WTC11 (cell line): ENCODE data around the gene APRT. TPM values are rescaled to one million over a fixed set of nuclear protein-coding genes. Genes with fewer than 3 reads are reported as not detected.
A peak's percentile ranks its signal among the peaks of the same experiment; 100 is the strongest.

ENCODE experiments used
- ATAC-seq: fragments of 200-7000 bp; cut with Tn5 transposase; 2 replicates; pipeline ENCODE4 v1.10.0; 2021; ENCODE audit warnings: mild to moderate bottlenecking, moderate library complexity
- CTCF ChIA-PET: fragments of 300-600 bp; sonication (Branson Sonifier 250); formaldehyde crosslinking; loops from one replicate; lab custom pipeline; 2021; ENCODE audit warnings: antibody characterized with exemption; lab: Charles Lee
- POLR2A ChIA-PET: fragments of 350-600 bp; sonication (Branson Sonifier 250); formaldehyde crosslinking; loops from one replicate; lab custom pipeline; 2021; ENCODE audit warnings: antibody characterized with exemption; lab: Charles Lee
- DNase-seq: peaks from one replicate; pipeline ENCODE4 v3.0.0; 2021; ENCODE audit warnings: low spot score
- H3K27ac Mint-ChIP-seq: 2 replicates; pipeline ENCODE4 v1.8.0; 2021; ENCODE audit warnings: mixed read lengths
- H3K27me3 Mint-ChIP-seq: 2 replicates; pipeline ENCODE4 v1.8.0; 2021; ENCODE audit warnings: low read depth, mild to moderate bottlenecking, moderate library complexity, mixed read lengths
- H3K36me3 Mint-ChIP-seq: 2 replicates; pipeline ENCODE4 v1.8.0; 2021; ENCODE audit warnings: mixed read lengths
- H3K4me1 Mint-ChIP-seq: 2 replicates; pipeline ENCODE4 v1.8.0; 2022; ENCODE audit warnings: mixed read lengths
- H3K4me3 Mint-ChIP-seq: 2 replicates; pipeline ENCODE4 v1.8.0; 2021; ENCODE audit warnings: mild to moderate bottlenecking, moderate library complexity, mixed read lengths
- H3K9me3 Mint-ChIP-seq: 2 replicates; pipeline ENCODE4 v1.8.0; 2021; ENCODE audit warnings: mixed read lengths
- CREM ChIP-seq: sonication (generic); formaldehyde crosslinking; IDR thresholded peaks from 2 replicates; pipeline ENCODE4 v1.8.1; 2022; ENCODE audit warnings: mild to moderate bottlenecking, missing genetic modification reagents, moderate library complexity
- E2F5 ChIP-seq: sonication (generic); formaldehyde crosslinking; IDR thresholded peaks from 2 replicates; pipeline ENCODE4 v1.8.1; 2022; ENCODE audit warnings: mild to moderate bottlenecking, moderate library complexity, missing genetic modification reagents
- FOXJ3 ChIP-seq: sonication (generic); formaldehyde crosslinking; IDR thresholded peaks from 2 replicates; pipeline ENCODE4 v1.9.0; 2021; ENCODE audit warnings: missing genetic modification reagents, mild to moderate bottlenecking, borderline replicate concordance
- FOXP1 ChIP-seq: sonication (generic); formaldehyde crosslinking; IDR thresholded peaks from 2 replicates; pipeline ENCODE4 v1.8.0; 2022; ENCODE audit warnings: missing genetic modification reagents, mild to moderate bottlenecking, moderate library complexity, borderline replicate concordance
- JUN ChIP-seq: sonication (generic); formaldehyde crosslinking; IDR thresholded peaks from 2 replicates; pipeline ENCODE4 v1.8.0; 2023; ENCODE audit warnings: mild to moderate bottlenecking, missing genetic modification reagents
- MAX ChIP-seq: sonication (generic); formaldehyde crosslinking; IDR thresholded peaks from 2 replicates; pipeline ENCODE4 v1.8.0; 2022; ENCODE audit warnings: mild to moderate bottlenecking, missing genetic modification reagents
- MXD4 ChIP-seq: fragments of 250-450 bp; sonication (Bioruptor Pico); IDR thresholded peaks from 2 replicates; pipeline ENCODE4 v1.8.0; 2021; ENCODE audit warnings: mild to moderate bottlenecking, moderate library complexity, borderline replicate concordance
- NFATC4 ChIP-seq: fragments of 250-450 bp; sonication (Bioruptor Pico); IDR thresholded peaks from 2 replicates; pipeline ENCODE4 v1.9.0; 2021; ENCODE audit warnings: mild to moderate bottlenecking
- NR2C2 ChIP-seq: sonication (generic); formaldehyde crosslinking; IDR thresholded peaks from 2 replicates; pipeline ENCODE4 v1.8.0; 2022; ENCODE audit warnings: mild to moderate bottlenecking, missing genetic modification reagents
- OVOL2 ChIP-seq: fragments of 250-450 bp; sonication (Bioruptor Pico); IDR thresholded peaks from 2 replicates; pipeline ENCODE4 v1.9.0; 2021; ENCODE audit warnings: mild to moderate bottlenecking, borderline replicate concordance
- PREB ChIP-seq: sonication (generic); formaldehyde crosslinking; IDR thresholded peaks from 2 replicates; pipeline ENCODE4 v1.8.1; 2022; ENCODE audit warnings: mild to moderate bottlenecking, missing genetic modification reagents, moderate library complexity, borderline replicate concordance
- RELA ChIP-seq: sonication (generic); formaldehyde crosslinking; IDR thresholded peaks from 2 replicates; pipeline ENCODE4 v1.8.1; 2022; ENCODE audit warnings: missing genetic modification reagents, mild to moderate bottlenecking, borderline replicate concordance
- SMAD4 ChIP-seq: sonication (generic); formaldehyde crosslinking; IDR thresholded peaks from 2 replicates; pipeline ENCODE4 v1.8.0; 2022; ENCODE audit warnings: mild to moderate bottlenecking, missing genetic modification reagents
- SP1 ChIP-seq: sonication (generic); formaldehyde crosslinking; conservative IDR thresholded peaks from 2 replicates; pipeline ENCODE4 v1.8.1; 2022; ENCODE audit warnings: missing genetic modification reagents
- TEAD1 ChIP-seq: sonication (generic); formaldehyde crosslinking; IDR thresholded peaks from 2 replicates; pipeline ENCODE4 v1.8.0; 2022; ENCODE audit warnings: mild to moderate bottlenecking, missing genetic modification reagents
- ZNF138 ChIP-seq: sonication (generic); formaldehyde crosslinking; conservative IDR thresholded peaks from 2 replicates; pipeline ENCODE4 v1.8.1; 2022; ENCODE audit warnings: mild to moderate bottlenecking, moderate library complexity, missing genetic modification reagents
- ZNF263 ChIP-seq: sonication (generic); formaldehyde crosslinking; IDR thresholded peaks from 2 replicates; pipeline ENCODE4 v1.8.1; 2022; ENCODE audit warnings: low read depth, mild to moderate bottlenecking, moderate library complexity, missing genetic modification reagents
- ZNF416 ChIP-seq: fragments of 250-450 bp; sonication (Bioruptor Pico); IDR thresholded peaks from 2 replicates; pipeline ENCODE4 v1.9.0; 2021; ENCODE audit warnings: mild to moderate bottlenecking, inconsistent platforms
- total RNA-seq: library from RNA; stranded (reverse); gene quantifications from 3 replicates; pipeline ENCODE4 v1.2.3, GENCODE V29; 2021
- TF ChIP-seq, protein P1 (sequence below): sonication (generic); formaldehyde crosslinking; IDR thresholded peaks from 2 replicates; pipeline ENCODE4 v1.8.0; 2023; ENCODE audit warnings: mild to moderate bottlenecking, missing genetic modification reagents
- TF ChIP-seq, protein P2 (sequence below): sonication (generic); formaldehyde crosslinking; IDR thresholded peaks from 2 replicates; pipeline ENCODE4 v1.8.1; 2023; ENCODE audit warnings: mild to moderate bottlenecking, missing genetic modification reagents
- TF ChIP-seq, protein P3 (sequence below): sonication (generic); formaldehyde crosslinking; IDR thresholded peaks from 2 replicates; pipeline ENCODE4 v1.8.1; 2023; ENCODE audit warnings: mild to moderate bottlenecking, missing genetic modification reagents
- TF ChIP-seq, protein P4 (sequence below): sonication (generic); formaldehyde crosslinking; IDR thresholded peaks from 2 replicates; pipeline ENCODE4 v1.8.0; 2022; ENCODE audit warnings: mild to moderate bottlenecking, missing genetic modification reagents

The APRT gene
- total RNA-seq, 1 experiment from 2014 or later = 288 TPM

DNA sequence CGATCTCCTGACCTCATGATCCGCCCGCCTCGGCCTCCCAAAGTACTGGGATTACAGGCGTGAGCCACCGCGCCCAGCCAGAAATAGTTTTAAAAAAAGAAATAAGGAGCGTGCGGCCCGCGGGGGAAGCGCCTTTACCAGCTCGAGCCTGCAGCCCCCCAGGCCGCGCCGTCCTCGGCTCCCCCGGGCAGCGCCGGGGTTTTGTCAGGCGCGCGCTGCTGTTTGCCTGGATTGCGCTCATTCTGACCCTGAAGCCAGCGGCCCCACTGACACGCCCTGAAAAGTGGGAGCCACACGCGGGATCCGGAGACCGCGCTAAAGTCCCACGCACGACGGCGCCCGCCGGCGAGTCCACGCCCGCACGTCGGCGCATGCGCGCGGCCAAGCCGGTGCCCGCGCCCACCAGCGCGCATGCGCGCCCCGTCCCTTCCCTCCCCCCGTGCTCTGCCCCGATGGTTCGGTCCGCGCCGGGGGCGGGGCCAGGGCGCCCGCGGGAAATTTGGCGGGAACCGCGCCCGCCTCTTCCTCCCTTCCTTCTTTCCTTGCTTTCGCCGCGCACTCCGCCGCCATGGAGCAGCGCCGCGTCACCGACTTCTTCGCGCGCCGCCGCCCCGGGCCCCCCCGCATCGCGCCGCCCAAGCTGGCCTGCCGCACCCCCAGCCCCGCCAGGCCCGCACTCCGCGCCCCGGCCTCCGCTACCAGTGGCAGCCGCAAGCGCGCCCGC lies 8.3 kb downstream of the APRT start, which contains the start of gene CDT1 (continued):
- TF ChIP-seq, protein P1, sequence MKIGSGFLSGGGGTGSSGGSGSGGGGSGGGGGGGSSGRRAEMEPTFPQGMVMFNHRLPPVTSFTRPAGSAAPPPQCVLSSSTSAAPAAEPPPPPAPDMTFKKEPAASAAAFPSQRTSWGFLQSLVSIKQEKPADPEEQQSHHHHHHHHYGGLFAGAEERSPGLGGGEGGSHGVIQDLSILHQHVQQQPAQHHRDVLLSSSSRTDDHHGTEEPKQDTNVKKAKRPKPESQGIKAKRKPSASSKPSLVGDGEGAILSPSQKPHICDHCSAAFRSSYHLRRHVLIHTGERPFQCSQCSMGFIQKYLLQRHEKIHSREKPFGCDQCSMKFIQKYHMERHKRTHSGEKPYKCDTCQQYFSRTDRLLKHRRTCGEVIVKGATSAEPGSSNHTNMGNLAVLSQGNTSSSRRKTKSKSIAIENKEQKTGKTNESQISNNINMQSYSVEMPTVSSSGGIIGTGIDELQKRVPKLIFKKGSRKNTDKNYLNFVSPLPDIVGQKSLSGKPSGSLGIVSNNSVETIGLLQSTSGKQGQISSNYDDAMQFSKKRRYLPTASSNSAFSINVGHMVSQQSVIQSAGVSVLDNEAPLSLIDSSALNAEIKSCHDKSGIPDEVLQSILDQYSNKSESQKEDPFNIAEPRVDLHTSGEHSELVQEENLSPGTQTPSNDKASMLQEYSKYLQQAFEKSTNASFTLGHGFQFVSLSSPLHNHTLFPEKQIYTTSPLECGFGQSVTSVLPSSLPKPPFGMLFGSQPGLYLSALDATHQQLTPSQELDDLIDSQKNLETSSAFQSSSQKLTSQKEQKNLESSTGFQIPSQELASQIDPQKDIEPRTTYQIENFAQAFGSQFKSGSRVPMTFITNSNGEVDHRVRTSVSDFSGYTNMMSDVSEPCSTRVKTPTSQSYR (CRISPR knock-in tag) = no peak
- TF ChIP-seq MAX (CRISPR knock-in tag) (peak; percentile 37; the same call in 1 of the 2 replicates), E2F5 (CRISPR knock-in tag) (peak; percentile 99), FOXP1 (0 out of 2 replicates have a peak, but pooled peaks have one; percentile 41)

DNA sequence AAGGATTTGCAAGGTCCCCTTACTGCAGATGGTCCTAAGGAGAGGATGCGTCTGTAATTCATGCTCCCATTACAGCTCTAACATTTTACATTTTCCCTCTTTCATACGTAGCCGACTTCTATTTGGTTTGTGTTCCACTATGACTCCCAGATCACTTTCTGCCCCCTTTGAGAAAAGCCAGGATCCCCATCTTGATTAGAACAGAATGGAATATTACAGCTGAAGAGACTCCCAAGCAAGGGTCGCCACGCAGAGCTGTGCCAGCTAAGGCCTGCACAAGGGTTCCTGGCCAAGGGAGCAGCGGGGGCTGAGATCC lies 11.5 kb downstream of the APRT start:
- ChIA-PET CTCF (interaction anchor here (2.6 to 3.7 kb wide), 2 partner anchors 35 to 63 kb away, joined by 10 to 31 read pairs; no protein-coding TSS in a partner anchor), POLR2A (no interaction called here)

More for the DNA sequence above, 11.5 kb downstream of the APRT start:
- TF ChIP-seq OVOL2 (CRISPR knock-in tag) (no peak), SMAD4 (CRISPR knock-in tag) (no peak), ZNF263 (CRISPR knock-in tag) (no peak), NR2C2 (CRISPR knock-in tag) (no peak), TEAD1 (no peak), JUN (no peak), PREB (CRISPR knock-in tag) (no peak), NFATC4 (CRISPR knock-in tag) (no peak), ZNF138 (CRISPR knock-in tag) (no peak), ZNF416 (CRISPR knock-in tag) (no peak), SP1 (no peak), MXD4 (CRISPR knock-in tag) (no peak), FOXJ3 (CRISPR knock-in tag) (no peak), CREM (CRISPR knock-in tag) (no peak), RELA (CRISPR knock-in tag) (no peak)
- TF ChIP-seq, protein P2, sequence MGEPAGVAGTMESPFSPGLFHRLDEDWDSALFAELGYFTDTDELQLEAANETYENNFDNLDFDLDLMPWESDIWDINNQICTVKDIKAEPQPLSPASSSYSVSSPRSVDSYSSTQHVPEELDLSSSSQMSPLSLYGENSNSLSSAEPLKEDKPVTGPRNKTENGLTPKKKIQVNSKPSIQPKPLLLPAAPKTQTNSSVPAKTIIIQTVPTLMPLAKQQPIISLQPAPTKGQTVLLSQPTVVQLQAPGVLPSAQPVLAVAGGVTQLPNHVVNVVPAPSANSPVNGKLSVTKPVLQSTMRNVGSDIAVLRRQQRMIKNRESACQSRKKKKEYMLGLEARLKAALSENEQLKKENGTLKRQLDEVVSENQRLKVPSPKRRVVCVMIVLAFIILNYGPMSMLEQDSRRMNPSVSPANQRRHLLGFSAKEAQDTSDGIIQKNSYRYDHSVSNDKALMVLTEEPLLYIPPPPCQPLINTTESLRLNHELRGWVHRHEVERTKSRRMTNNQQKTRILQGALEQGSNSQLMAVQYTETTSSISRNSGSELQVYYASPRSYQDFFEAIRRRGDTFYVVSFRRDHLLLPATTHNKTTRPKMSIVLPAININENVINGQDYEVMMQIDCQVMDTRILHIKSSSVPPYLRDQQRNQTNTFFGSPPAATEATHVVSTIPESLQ (CRISPR knock-in tag) = no peak
- TF ChIP-seq, protein P3, sequence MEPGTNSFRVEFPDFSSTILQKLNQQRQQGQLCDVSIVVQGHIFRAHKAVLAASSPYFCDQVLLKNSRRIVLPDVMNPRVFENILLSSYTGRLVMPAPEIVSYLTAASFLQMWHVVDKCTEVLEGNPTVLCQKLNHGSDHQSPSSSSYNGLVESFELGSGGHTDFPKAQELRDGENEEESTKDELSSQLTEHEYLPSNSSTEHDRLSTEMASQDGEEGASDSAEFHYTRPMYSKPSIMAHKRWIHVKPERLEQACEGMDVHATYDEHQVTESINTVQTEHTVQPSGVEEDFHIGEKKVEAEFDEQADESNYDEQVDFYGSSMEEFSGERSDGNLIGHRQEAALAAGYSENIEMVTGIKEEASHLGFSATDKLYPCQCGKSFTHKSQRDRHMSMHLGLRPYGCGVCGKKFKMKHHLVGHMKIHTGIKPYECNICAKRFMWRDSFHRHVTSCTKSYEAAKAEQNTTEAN (CRISPR knock-in tag) = no peak
- TF ChIP-seq, protein P4, sequence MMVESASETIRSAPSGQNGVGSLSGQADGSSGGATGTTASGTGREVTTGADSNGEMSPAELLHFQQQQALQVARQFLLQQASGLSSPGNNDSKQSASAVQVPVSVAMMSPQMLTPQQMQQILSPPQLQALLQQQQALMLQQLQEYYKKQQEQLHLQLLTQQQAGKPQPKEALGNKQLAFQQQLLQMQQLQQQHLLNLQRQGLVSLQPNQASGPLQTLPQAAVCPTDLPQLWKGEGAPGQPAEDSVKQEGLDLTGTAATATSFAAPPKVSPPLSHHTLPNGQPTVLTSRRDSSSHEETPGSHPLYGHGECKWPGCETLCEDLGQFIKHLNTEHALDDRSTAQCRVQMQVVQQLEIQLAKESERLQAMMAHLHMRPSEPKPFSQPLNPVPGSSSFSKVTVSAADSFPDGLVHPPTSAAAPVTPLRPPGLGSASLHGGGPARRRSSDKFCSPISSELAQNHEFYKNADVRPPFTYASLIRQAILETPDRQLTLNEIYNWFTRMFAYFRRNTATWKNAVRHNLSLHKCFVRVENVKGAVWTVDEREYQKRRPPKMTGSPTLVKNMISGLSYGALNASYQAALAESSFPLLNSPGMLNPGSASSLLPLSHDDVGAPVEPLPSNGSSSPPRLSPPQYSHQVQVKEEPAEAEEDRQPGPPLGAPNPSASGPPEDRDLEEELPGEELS (CRISPR knock-in tag) = no peak
- H3K9me3 Mint-ChIP-seq = no peaks in the 10 kb centered on the region
- H3K27me3 Mint-ChIP-seq = no peaks in the 10 kb centered on the region
- H3K36me3 Mint-ChIP-seq = no peaks in the 10 kb centered on the region
- H3K4me3 Mint-ChIP-seq = no peak overlapping the region
- 0 out of 2 replicates have a peak overlapping the region, but pooled peaks have one; percentile 25 for H3K27ac Mint-ChIP-seq
- H3K4me1 Mint-ChIP-seq = no peaks in the 10 kb centered on the region
- no peak for DNase-seq
- ATAC-seq = no peak
